Measurements from ENCODE around the gene POLDIP2.

POLDIP2 gene, protein sequence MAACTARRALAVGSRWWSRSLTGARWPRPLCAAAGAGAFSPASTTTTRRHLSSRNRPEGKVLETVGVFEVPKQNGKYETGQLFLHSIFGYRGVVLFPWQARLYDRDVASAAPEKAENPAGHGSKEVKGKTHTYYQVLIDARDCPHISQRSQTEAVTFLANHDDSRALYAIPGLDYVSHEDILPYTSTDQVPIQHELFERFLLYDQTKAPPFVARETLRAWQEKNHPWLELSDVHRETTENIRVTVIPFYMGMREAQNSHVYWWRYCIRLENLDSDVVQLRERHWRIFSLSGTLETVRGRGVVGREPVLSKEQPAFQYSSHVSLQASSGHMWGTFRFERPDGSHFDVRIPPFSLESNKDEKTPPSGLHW

DNA sequence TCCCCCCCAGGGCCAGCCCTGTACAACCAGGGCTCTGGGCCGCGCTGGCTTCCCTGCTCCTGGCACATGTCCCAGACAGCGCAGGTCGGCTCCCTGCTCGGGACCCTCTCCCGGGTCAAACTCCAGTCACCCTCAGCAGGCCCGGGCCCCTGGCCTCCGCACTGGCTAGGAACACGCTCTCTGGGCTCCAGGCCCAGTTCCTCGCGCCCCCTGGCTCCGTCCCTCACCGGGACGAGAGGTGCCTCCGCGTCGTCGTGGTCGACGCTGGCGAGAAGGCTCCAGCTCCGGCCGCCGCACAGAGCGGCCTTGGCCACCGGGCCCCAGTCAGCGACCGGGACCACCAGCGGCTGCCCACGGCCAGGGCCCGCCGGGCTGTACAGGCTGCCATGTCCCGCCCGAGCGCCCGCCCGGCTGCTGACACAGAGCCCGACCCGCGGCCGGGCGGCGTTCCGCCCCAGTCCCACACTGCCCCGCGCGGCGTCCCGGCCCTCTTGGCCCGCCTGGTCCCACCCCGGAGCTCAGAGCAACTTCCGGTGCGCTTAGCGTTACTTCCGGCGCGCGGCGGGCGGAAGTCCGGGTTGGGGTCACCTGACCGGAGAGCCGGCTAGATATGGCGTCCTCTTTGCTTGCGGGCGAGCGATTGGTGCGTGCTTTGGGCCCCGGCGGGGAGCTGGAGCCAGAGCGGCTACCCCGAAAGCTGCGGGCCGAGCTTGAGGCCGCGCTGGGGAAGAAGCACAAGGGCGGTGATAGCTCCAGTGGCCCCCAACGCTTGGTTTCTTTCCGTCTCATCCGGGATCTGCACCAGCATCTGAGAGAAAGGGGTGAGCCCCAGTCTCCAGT is at the start of gene POLDIP2:
Gene POLDIP2 (minus strand): TSS at position 467 of the 840 bp plus-strand sequence. CDS start 79 bp downstream, at position 388.
- Mint-ChIP-seq H3K9me3 (no peaks in the 10 kb centered on the region), H3K4me1 (peaks cover 23% of the 10 kb centered on the region), H3K27ac (peak within 1 kb of the TSS; percentile 96), H3K4me3 (peak within 1 kb of the TSS; percentile 92), H3K36me3 (peaks cover 92% of the 10 kb centered on the region)
- ATAC-seq (peak; percentile 100), DNase-seq (ENCODE audit: low spot score in 2 of 2) (peak; percentile 93 to 97)

DNA sequence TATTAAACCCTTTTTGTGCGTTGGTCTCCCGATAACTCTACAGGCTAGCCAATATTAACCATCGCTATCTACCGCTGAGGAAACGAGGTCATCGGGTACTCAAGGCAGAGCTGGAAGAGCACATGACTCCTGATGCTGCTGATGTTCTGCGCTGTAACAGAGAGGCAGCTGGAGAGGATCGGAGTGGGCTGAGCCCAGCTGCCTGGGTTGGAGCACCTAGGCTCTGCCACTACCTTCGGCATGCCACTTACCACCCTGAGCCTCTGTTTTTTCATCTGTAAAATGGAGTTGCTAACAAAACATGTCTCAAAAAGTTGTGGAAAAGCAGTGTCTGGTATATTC is 49.1 kb upstream of the POLDIP2 start:
- H3K27ac Mint-ChIP-seq: no peak overlapping the region
- H3K4me1 Mint-ChIP-seq: peaks cover 5% of the 10 kb centered on the region
- ATAC-seq: peak; percentile 19
- peak overlapping the region; percentile 73 for H3K4me3 Mint-ChIP-seq
- no peaks in the 10 kb centered on the region for H3K9me3 Mint-ChIP-seq
- H3K36me3 Mint-ChIP-seq: peaks cover 9% of the 10 kb centered on the region
- no peak for DNase-seq (ENCODE audit: low spot score in 2 of 2)

DNA sequence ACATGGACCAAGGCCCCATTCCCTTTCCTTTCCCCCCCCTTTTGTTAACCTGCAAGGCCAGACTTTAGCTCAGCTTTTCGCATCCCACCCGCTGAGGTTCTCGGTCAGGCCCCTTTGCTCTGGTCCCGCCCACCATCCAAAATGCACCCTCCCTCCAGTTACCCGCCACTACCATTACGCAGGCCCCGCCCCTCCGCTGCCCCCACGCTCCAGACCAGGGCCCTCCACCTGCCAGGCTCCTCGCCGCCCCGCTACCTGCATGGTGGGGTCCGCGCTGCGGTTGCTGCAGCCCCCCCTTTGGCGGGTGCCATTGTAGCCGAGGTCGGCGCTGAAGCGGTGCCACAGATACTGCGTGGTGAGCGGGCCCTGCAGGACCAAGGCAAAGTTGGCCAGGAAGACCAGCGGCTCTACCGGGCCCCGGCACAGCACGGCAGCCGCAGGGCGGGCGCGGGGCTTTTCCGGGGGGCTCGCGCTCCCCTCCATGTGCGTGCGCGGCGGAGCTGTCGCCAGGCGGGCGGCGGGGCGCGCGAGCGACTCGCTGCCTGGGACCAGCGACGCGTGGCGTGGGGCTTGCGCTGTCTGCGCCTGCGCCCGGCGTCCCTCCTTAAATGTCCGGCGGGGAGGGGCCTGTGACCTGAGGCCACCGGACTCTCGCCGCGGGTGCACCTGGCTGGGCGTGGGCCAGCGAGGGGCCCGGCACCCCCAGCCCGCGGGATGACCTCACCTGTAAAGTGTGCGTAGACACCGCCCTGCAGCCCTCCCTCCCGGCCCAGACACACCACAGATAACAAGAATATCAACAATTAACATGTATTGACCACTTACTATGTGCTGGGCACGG is 48.5 kb upstream of the POLDIP2 start, which contains the start of gene SLC46A1:
Gene SLC46A1 (minus strand): TSS at position 581 of the 841 bp plus-strand sequence. CDS start 98 bp downstream, at position 483.
- peak; percentile 89 for ATAC-seq
- peak within 1 kb of the TSS; percentile 73 for H3K4me3 Mint-ChIP-seq
- H3K9me3 Mint-ChIP-seq: no peaks in the 10 kb centered on the region
- H3K36me3 Mint-ChIP-seq: peaks cover 9% of the 10 kb centered on the region
- peaks cover 5% of the 10 kb centered on the region for H3K4me1 Mint-ChIP-seq
- DNase-seq (ENCODE audit: low spot score in 2 of 2): peak; percentile 50 to 85
- H3K27ac Mint-ChIP-seq: peak within 1 kb of the TSS; percentile 50

DNA sequence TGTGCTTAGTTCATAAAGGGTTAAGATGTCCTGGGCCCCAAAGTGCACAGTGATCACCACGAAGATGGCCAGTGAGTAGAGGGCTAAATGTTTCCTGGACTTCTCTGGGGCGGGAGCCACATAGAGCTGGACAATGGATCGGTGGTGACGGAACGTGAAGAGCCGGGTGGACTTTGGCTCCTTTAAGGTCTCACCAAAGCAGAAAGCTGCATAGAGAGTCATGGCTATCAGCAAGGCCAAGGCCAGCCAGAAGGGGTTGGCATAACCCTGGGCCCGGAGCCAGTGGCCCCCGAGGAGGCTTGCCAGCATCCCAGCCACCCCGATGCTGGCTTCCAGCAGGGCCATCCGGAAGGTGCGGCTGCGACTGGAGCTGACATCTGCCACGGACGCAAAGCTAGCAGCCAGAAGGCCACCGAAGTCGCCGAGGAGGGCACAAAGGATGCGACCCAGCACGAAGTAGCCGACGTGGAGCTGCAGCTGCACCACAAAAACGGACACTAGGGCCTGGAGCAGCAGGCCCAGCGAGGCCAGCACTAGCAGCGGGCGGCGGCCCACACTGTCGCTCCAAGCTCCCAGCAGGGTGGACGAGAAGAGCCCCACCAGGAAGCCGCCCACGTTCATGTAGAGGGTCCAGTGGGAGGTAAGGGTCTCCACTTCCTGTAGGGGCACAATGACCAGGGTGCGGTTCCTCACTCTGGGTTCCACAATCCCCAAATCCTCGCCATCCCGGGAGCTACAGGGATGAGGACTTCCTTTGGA is 47.7 kb upstream of the POLDIP2 start:
- Mint-ChIP-seq H3K27ac (peak overlapping the region; percentile 50), H3K36me3 (peaks cover 9% of the 10 kb centered on the region), H3K4me3 (peak overlapping the region; percentile 73), H3K4me1 (peaks cover 5% of the 10 kb centered on the region), H3K9me3 (no peaks in the 10 kb centered on the region)
- DNase-seq (ENCODE audit: low spot score in 2 of 2) (no peak), ATAC-seq (no peak)

DNA sequence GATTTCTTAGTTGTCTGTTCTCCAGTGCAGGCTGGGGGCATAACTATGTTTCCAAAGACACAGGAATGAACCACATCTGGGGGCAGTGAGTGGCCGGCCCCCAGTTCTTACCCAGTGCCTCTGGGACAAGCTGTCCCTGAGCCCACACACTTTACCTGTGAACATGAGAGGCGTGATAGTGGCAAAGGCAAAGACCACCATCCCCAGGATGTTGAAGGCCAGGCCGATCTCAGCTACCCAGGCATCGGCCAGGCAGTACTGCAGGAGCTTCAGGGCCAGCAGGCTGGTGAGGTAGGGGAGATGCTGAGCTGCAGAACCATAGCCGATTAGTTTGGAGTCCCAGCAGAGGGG is 47.1 kb upstream of the POLDIP2 start:
- ATAC-seq (no peak), DNase-seq (ENCODE audit: low spot score in 2 of 2) (no peak)
- Mint-ChIP-seq H3K4me1 (peaks cover 5% of the 10 kb centered on the region), H3K27ac (no peak overlapping the region), H3K36me3 (peaks cover 9% of the 10 kb centered on the region), H3K9me3 (no peaks in the 10 kb centered on the region), H3K4me3 (peak overlapping the region; percentile 73)

DNA sequence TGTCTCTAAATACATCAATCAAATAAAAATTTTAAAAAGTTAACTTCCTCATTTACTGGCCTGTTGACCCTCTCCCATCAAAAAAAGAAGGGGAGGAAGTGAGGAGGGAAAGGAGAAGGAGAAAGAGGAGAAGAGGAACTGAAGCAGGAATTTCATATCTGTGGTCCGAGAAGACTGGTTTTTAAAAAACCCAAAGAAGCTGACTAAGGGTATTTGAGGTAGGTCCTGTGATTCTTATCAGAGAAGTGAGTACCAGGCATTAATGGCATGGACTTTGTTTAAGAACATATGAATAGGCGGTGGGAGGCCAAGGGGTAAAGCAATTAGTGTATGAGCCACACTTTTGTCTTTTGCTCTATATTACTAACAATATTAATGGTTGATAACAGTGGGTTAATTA is 46.7 kb upstream of the POLDIP2 start:
- Mint-ChIP-seq H3K4me3 (peak overlapping the region; percentile 73), H3K36me3 (peaks cover 9% of the 10 kb centered on the region), H3K4me1 (peaks cover 5% of the 10 kb centered on the region), H3K9me3 (no peaks in the 10 kb centered on the region), H3K27ac (no peak overlapping the region)
- ATAC-seq (no peak), DNase-seq (ENCODE audit: low spot score in 2 of 2) (no peak)

DNA sequence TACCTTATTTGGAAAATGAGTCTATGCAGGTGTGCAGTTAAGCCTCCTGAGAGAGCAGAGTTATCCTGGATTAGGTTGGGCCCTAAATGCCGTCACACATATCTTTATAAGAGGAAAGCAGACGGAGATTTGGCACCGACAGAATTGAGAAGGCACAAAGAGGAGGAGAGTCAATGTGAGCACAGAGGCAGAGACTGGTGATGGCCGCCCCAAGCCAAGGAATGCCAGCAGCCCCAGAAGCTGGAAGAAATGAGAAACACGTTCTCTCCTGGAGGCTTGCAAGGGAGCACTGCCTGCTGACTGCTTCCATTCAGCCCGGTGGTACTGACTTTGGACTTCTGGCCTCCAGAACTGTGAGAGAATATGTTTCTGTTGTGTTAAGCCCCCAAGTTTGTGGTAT is 45.5 kb upstream of the POLDIP2 start:
- DNase-seq (ENCODE audit: low spot score in 2 of 2): no peak
- no peak overlapping the region for H3K27ac Mint-ChIP-seq
- H3K4me1 Mint-ChIP-seq: peaks cover 5% of the 10 kb centered on the region
- no peak overlapping the region for H3K4me3 Mint-ChIP-seq
- no peak for ATAC-seq
- peaks cover 9% of the 10 kb centered on the region for H3K36me3 Mint-ChIP-seq
- H3K9me3 Mint-ChIP-seq: no peaks in the 10 kb centered on the region

DNA sequence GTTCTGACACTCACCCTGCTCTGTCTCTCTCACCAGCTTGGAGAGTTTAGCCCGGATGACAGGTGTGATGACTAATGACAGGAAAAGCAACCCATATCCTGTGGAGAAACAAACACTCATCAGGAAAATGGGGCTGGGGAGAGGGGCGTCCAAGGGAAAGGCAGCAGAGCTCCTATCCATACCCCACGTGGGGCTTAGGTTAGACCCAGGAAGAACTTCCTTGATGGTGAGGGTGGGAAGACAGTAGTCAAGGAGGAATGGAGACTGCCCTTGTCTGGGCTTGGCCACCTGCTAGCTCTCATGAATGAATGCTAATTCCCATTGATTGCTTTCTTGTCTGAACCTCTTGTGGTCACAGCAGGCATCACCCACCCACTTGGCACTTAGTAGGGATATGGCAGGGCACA is 44.9 kb upstream of the POLDIP2 start:
- DNase-seq (ENCODE audit: low spot score in 2 of 2) (no peak), ATAC-seq (no peak)
- Mint-ChIP-seq H3K27ac (no peak overlapping the region), H3K36me3 (peaks cover 9% of the 10 kb centered on the region), H3K4me3 (no peak overlapping the region), H3K4me1 (peaks cover 5% of the 10 kb centered on the region), H3K9me3 (no peaks in the 10 kb centered on the region)

DNA sequence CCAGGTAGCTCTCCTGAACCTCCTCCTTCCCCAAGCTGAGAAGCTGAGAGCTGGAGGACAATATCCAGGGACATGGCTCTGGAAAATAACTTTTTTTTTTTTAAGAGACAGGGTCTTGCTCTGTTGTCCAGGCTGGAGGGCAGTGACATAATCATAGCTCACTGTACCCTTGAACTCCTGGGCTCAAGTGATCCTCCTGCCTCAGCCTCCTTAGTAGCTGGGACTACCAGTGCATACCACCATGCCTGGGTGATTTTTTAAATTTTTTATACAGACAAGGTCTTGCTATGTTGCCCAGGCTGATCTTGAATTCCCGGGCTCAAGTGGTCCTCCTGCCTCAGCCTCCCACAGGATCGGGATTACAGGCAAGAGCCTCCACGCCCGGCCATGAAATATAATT is 42.5 kb upstream of the POLDIP2 start:
- DNase-seq (ENCODE audit: low spot score in 2 of 2) (no peak), ATAC-seq (no peak)
- H3K36me3 Mint-ChIP-seq: peaks cover 15% of the 10 kb centered on the region
- peak overlapping the region; percentile 75 for H3K27ac Mint-ChIP-seq
- no peaks in the 10 kb centered on the region for H3K9me3 Mint-ChIP-seq
- no peak overlapping the region for H3K4me3 Mint-ChIP-seq
- no peaks in the 10 kb centered on the region for H3K4me1 Mint-ChIP-seq

DNA sequence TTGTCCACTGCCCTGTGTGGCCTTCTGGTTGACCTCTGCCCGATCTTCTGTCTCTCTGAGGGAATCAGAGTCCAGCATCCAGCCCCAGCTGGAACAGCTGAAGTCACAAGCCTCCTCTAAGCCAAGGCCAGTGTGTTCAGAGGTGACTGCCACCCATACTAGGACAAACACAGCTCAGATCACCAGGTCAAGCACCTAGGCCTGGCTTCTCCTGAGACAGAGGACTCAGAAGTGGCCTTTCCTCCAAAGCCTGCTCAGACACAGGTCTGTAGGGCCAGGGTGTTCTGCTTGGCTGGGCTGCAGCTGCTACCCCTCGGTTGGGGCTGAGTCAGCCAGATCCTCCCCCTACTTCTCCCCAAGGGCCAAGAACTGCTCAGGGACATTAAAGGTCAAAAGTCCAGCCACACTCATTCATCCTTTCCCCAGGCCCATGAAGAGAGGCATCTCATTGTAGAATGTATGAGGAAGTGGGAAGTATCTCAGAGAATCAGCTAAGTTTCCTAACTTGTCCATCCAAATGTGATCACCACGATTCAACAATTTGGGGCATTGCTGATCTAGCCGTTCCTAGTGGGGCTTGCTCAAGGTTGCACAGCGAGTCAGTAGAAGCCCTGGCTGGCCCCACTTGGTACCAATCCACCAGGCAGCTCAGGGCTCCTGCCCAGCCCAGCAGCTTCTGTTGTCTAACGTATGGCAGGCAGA is 41.1 kb upstream of the POLDIP2 start:
- no peak for ATAC-seq
- Mint-ChIP-seq H3K9me3 (no peaks in the 10 kb centered on the region), H3K4me3 (no peak overlapping the region), H3K27ac (peak overlapping the region; percentile 75), H3K4me1 (no peaks in the 10 kb centered on the region), H3K36me3 (peaks cover 17% of the 10 kb centered on the region)
- DNase-seq (ENCODE audit: low spot score in 2 of 2): no peak

DNA sequence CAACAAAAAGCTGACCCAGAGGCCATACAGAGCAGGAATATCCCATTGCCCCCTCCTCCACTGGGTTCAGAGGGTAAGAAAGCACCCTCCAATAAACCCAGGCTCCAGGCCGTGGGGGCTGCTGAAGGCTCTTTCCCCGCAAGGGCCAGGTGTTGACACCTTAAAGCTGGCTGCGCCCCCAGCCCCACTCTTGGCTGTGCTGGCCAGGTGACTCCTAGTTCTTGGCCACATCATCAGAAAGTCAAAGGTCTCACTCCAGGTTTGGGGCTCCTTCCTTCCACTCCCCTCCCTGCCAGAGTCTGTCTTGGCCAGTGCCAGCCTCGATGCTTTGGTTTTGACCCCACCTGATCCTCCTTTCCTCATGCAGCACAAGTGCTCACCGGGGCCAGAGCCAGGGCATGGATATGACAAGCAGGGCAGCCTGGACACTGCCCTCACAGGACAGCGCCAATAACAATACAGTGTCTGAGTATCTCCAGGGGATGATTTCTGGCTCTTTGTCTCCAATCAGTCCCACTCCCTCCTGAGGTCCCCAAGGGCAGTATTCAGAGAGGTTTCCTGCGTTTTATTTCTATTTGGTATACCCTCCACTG is 40.5 kb upstream of the POLDIP2 start:
- no peak overlapping the region for H3K4me3 Mint-ChIP-seq
- DNase-seq (ENCODE audit: low spot score in 2 of 2) (no peak), ATAC-seq (no peak)
- peak overlapping the region; percentile 75 for H3K27ac Mint-ChIP-seq
- H3K36me3 Mint-ChIP-seq: peaks cover 23% of the 10 kb centered on the region
- no peaks in the 10 kb centered on the region for H3K4me1 Mint-ChIP-seq
- no peaks in the 10 kb centered on the region for H3K9me3 Mint-ChIP-seq

DNA sequence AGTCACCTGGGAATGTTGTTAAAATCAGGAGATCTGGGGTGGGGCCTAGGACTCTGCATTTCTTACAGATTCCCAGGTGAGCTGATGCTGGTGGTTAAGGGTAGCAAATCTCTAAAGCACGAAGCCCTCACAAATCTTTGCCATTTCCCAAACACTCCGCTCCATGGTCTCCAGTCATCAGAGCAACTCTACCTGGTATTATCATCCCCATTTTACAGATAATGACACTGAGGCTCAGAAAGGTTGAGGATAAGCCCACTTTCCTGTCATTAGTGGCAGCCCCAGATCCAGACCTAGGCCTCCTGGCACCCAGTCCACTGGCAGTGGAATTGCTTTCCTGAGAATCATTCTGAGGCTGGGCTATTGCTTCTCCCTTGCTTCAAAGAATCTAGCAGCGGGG is 39.9 kb upstream of the POLDIP2 start:
- Mint-ChIP-seq H3K27ac (peak overlapping the region; percentile 75), H3K4me3 (no peak overlapping the region), H3K9me3 (no peaks in the 10 kb centered on the region), H3K36me3 (peaks cover 28% of the 10 kb centered on the region), H3K4me1 (no peaks in the 10 kb centered on the region)
- ATAC-seq (no peak), DNase-seq (ENCODE audit: low spot score in 2 of 2) (no peak)

DNA sequence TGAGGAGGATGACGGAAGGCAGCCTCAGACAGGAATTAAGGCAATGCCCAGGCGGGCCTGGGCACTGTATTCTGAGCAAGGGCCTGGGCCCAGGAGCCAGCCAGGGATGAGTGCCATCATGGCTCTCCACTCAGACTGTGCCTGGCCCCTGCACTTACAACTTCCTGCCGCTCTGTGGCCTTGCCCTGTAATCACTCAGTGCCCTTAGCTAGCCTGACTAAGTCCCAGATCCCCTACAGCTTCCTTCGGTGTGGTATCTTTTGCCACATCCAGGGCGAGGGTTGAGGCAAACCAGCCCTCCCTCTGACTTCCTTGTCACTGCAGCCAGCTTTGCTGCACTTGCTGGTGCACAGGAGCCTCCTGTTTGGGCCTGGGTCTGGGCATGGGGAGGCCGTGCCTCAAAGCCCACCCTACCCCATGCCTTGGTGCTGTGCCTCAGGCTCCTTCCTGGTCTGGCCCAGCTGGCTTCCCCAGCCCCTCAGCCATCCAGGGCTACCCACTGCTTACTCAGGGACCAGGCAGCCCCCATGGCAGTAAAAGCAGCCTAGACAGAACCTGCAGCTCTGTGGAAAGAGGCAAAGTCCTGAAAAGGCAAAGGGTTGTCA is 39.4 kb upstream of the POLDIP2 start:
- ATAC-seq (peak; percentile 43), DNase-seq (ENCODE audit: low spot score in 2 of 2) (no peak)
- no peak overlapping the region for H3K4me3 Mint-ChIP-seq
- no peaks in the 10 kb centered on the region for H3K9me3 Mint-ChIP-seq
- H3K4me1 Mint-ChIP-seq: no peaks in the 10 kb centered on the region
- H3K36me3 Mint-ChIP-seq: peaks cover 34% of the 10 kb centered on the region
- no peak overlapping the region for H3K27ac Mint-ChIP-seq
